Vagina (tissue), 2 donors: ENCODE measurements around the gene LIMCH1.

ENCODE experiments used
- CTCF ChIP-seq, 3 experiments: fragments of 450-650 bp in 2 of 3; fragments of 200-600 bp in 1 of 3; sonication (generic) in 1 of 3; IDR thresholded peaks; one replicate each; pipeline ENCODE4 v1.5.1; 2017 to 2019; ENCODE audit warnings: antibody characterized with exemption in 3 of 3, mild to moderate bottlenecking in 2 of 3, moderate library complexity in 2 of 3
- POLR2A ChIP-seq, 2 donors: fragments of 450-650 bp; IDR thresholded peaks; one replicate each; pipeline ENCODE4 v1.6.1; 2017; ENCODE audit warnings: antibody characterized with exemption in 2 of 2, mild to moderate bottlenecking in 2 of 2, moderate library complexity in 2 of 2

- TF ChIP-seq CTCF (IDR thresholded peaks at IDR 0.05): no peak
- no peak for TF ChIP-seq POLR2A (IDR thresholded peaks at IDR 0.05)
Measured at GRCh38 chr4:41613386-41613785, 75.4 kb downstream of the LIMCH1 start.
